Measurements from ENCODE around the gene PTX4.

Gene PTX4

GRCh38 chr16:1488619-1489018 is at the start of gene PTX4:
TSS of gene PTX4 (minus strand) at chr16:1488944. CDS start at chr16:1488909, 35 bp downstream.
- H3K4me3 ChIP-seq (replicated peaks; ENCODE audit: low read depth, low read length), result no peak within 1 kb of the TSS
- no peak for DNase-seq (ENCODE audit: low read depth)
- no peak for TF ChIP-seq CTCF (IDR thresholded peaks at IDR 0.05; ENCODE audit: low read length, missing control alignments)

DNA sequence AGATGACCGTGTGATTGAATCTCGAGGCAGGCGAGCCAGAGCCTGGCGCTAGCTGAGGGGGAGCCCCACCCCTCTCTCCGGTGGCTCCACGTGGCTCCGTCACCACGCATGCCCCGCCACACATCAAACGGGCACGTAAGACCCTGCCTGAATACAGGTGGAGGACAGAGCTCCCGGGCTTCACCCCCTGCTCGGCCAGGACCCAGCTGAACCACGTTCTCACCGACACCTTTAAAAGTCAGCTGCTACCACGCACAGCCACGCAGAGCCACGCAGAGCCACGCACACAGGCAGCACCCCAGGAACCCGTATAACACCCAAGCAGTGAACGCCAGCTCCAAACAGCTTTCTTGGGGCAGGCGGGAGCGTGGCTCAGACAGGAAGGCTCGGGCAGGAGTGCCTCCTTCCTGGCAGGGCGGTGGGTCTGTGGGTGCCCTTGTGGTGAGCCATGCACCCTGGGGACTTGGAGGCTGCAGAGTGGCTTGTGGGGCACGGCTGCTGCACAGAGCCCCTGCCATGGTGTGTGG is 49.1 kb upstream of the PTX4 start:
- H3K4me3 ChIP-seq (replicated peaks; ENCODE audit: low read depth, low read length), result no peak overlapping the region
- TF ChIP-seq CTCF (IDR thresholded peaks at IDR 0.05; ENCODE audit: low read length, missing control alignments), result no peak
- DNase-seq (ENCODE audit: low read depth), result no peak

- no peak for TF ChIP-seq CTCF (IDR thresholded peaks at IDR 0.05; ENCODE audit: low read length, missing control alignments)
- no peak for DNase-seq (ENCODE audit: low read depth)
- no peak overlapping the region for H3K4me3 ChIP-seq (replicated peaks; ENCODE audit: low read depth, low read length)
Observed at GRCh38 chr16:1537138-1537577, 48.4 kb upstream of the PTX4 start.

DNA sequence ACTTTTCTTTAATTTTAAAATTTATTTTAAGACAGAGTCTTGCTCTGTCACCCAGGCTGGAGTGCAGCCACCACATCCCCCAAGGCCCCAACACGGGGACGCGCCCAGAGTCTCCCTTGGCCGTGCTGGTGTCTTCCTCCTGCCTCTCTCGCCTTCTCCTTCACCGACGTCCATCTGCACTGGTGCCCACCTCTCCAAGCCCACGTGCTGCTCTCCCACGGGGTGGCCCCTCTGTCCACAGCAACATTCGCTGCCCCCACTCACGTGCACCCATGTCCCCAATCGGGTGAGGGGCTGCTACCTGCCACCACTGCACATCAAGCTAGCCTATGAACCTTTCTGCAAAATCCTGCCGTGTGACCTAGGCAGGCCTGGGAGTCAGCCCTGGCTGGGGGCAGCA is 47.9 kb upstream of the PTX4 start:
- TF ChIP-seq CTCF (IDR thresholded peaks at IDR 0.05; ENCODE audit: low read length, missing control alignments), result no peak
- no peak overlapping the region for H3K4me3 ChIP-seq (replicated peaks; ENCODE audit: low read depth, low read length)
- no peak for DNase-seq (ENCODE audit: low read depth)

DNA sequence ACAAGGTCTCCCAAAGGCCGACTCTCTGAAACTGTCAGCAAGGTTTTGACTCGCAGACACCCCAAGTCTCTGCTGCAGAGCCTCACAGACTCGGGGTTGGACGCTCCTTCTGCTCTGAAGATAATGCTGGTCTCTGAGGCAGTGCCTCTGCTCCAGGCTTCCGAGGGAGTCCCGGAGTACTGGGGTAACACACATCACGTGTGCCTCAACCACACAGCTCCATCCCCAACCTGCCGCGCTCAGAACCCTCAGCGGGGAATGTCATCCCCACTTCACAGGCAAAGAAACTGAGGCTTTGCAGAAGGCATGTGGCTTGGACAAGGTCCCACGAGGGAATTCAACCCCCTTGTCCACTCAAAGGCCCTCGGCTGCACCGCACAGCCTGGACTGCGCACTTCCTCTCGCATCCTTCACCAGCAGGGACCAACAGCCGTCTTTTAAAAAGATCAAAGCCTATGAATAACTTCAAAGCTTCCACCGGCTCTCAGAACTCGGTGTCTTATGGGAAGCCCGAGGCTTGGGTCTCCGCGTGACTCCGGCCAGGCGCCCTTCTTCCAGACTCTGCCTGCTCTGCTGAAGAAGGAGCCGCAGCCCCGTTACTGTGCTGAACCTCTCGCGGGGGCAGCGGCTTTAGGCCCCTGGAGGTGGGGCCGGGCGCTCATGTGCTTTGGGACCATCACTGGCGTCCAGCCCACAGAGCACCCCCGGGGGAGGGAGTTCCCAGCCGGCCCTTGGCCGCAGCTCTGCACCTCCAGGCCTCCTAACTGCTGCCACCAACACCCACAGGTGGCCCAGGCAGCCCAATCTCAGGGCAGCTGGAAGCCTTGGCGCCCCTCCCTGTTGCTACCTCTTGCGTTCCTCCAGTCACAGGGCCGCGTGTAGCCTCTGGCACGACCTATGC is 46.9 kb upstream of the PTX4 start:
- DNase-seq (ENCODE audit: low read depth), result no peak
- peak overlapping the region; percentile 48 for H3K4me3 ChIP-seq (replicated peaks; ENCODE audit: low read depth, low read length)
- no peak for TF ChIP-seq CTCF (IDR thresholded peaks at IDR 0.05; ENCODE audit: low read length, missing control alignments)

DNA sequence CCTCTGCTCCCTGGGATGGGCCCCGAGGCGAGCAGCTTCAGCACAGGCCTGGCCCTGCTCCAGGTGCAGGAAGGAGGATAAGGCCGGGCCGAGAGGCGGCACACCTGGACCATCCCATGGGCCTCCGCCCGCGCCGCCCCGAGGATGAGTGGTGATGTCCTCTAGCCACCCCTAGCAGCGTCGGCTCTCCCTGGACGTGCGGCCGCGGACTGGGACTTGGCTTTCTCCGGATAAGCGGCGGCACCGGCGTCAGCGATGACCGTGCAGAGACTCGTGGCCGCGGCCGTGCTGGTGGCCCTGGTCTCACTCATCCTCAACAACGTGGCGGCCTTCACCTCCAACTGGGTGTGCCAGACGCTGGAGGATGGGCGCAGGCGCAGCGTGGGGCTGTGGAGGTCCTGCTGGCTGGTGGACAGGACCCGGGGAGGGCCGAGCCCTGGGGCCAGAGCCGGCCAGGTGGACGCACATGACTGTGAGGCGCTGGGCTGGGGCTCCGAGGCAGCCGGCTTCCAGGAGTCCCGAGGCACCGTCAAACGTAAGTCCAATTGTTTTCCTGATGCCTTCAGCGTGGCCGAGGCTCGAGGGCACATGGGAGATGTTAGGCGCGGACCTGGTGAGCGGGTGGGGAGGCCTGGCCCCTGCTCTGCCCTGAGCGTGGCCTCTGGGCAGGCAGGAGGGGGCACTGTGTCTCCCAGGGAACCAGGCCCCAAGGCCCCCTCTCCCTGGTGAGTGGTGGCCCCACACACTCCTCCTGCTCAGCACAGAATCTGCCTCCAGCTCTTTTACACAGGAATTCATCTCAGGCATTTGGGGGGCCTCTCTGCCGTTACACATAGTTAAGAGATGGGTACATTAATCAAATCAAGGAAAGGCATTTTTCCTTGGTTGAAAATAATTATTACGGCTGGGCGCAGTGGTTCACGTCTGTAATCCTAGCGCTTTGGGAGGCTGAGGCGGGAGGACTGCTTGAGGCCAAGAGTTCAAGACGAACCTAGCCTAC is 45.6 kb upstream of the PTX4 start:
- TF ChIP-seq CTCF (IDR thresholded peaks at IDR 0.05; ENCODE audit: low read length, missing control alignments), result no peak
- peak overlapping the region; percentile 48 for H3K4me3 ChIP-seq (replicated peaks; ENCODE audit: low read depth, low read length)
- no peak for DNase-seq (ENCODE audit: low read depth)
